Fibroblast of peridontal ligament (primary cell): Measurements from ENCODE around the gene POU6F2.
"Not testable (repeated sequence)": the region's sequence is repeated elsewhere in the genome, so short reads cannot be mapped to it uniquely, and the experiment has no call there.

Experiments used
- DNase-seq: peaks from one replicate; pipeline ENCODE4 v3.0.0-alpha.2; 2010; ENCODE audit errors: extremely low read depth

Gene POU6F2

GRCh38 chr7:39001595-39001994, 23.9 kb downstream of the POU6F2 start:
- DNase-seq = no peak

GRCh38 chr7:39002755-39003154, 25.0 kb downstream of the POU6F2 start:
- DNase-seq = no peak

- DNase-seq = no peak
These were observed 27.3 kb downstream of the POU6F2 start for GRCh38 chr7:39005036-39005435.

- DNase-seq = no peak
These were observed 27.8 kb downstream of the POU6F2 start for GRCh38 chr7:39005461-39005860.

GRCh38 chr7:39013049-39013939, 35.6 kb downstream of the POU6F2 start:
- DNase-seq = not testable (repeated sequence)

GRCh38 chr7:39016609-39017008, 38.9 kb downstream of the POU6F2 start:
- no peak for DNase-seq

- no peak for DNase-seq
These were observed 39.7 kb downstream of the POU6F2 start for GRCh38 chr7:39017369-39017915.

- DNase-seq = no peak
These were observed 45.1 kb downstream of the POU6F2 start for GRCh38 chr7:39022796-39023195.

- no peak for DNase-seq
These were observed 49.8 kb downstream of the POU6F2 start for GRCh38 chr7:39027491-39027890.

GRCh38 chr7:39033885-39034624, 56.3 kb downstream of the POU6F2 start:
- no peak for DNase-seq

GRCh38 chr7:39035156-39035555, 57.4 kb downstream of the POU6F2 start:
- no peak for DNase-seq

GRCh38 chr7:39035903-39036302, 58.2 kb downstream of the POU6F2 start:
- DNase-seq = no peak

GRCh38 chr7:39042670-39043069, 65.0 kb downstream of the POU6F2 start:
- DNase-seq = no peak

GRCh38 chr7:39043531-39043930, 65.8 kb downstream of the POU6F2 start:
- no peak for DNase-seq

GRCh38 chr7:39044489-39044888, 66.8 kb downstream of the POU6F2 start:
- DNase-seq = no peak

- no peak for DNase-seq
These were observed 67.5 kb downstream of the POU6F2 start for GRCh38 chr7:39045231-39045630.

GRCh38 chr7:39051279-39051678, 73.6 kb downstream of the POU6F2 start:
- no peak for DNase-seq

GRCh38 chr7:39051707-39052106, 74.0 kb downstream of the POU6F2 start:
- DNase-seq = no peak

- no peak for DNase-seq
These were observed 77.0 kb downstream of the POU6F2 start for GRCh38 chr7:39054731-39055130.

- no peak for DNase-seq
These were observed 78.4 kb downstream of the POU6F2 start for GRCh38 chr7:39056153-39056552.

- no peak for DNase-seq
These were observed 85.1 kb downstream of the POU6F2 start for GRCh38 chr7:39062811-39063210.

- DNase-seq = no peak
These were observed 91.3 kb downstream of the POU6F2 start for GRCh38 chr7:39069031-39069430.
